ENCODE measurements around the gene ENGASE.
A peak's percentile ranks its signal among the peaks of the same experiment; 100 is the strongest.

Gene ENGASE

GRCh38 chr17:79053251-79053925 lies 21.2 kb upstream of the ENGASE start:
- Histone ChIP-seq H3K4me1 (ENCODE audit: control insufficient read depth, insufficient read depth, low read length, poor library complexity, severe bottlenecking) (no peaks in the 10 kb centered on the region), H3K36me3 (ENCODE audit: control insufficient read depth, insufficient read depth, low read length) (no peaks in the 10 kb centered on the region), H3K4me3 (ENCODE audit: insufficient read depth, low read depth, low read length, poor library complexity, severe bottlenecking) (no peak overlapping the region), H3K27ac (ENCODE audit: insufficient read depth, low read length, poor library complexity, severe bottlenecking) (no peak overlapping the region), H3K27me3 (replicated peaks; ENCODE audit: control insufficient read depth, insufficient read depth, low read length, poor library complexity, severe bottlenecking) (no peaks in the 10 kb centered on the region), H3K9me3 (ENCODE audit: control insufficient read depth, low read length) (no peaks in the 10 kb centered on the region)
- DNase-seq, result no peak

DNA sequence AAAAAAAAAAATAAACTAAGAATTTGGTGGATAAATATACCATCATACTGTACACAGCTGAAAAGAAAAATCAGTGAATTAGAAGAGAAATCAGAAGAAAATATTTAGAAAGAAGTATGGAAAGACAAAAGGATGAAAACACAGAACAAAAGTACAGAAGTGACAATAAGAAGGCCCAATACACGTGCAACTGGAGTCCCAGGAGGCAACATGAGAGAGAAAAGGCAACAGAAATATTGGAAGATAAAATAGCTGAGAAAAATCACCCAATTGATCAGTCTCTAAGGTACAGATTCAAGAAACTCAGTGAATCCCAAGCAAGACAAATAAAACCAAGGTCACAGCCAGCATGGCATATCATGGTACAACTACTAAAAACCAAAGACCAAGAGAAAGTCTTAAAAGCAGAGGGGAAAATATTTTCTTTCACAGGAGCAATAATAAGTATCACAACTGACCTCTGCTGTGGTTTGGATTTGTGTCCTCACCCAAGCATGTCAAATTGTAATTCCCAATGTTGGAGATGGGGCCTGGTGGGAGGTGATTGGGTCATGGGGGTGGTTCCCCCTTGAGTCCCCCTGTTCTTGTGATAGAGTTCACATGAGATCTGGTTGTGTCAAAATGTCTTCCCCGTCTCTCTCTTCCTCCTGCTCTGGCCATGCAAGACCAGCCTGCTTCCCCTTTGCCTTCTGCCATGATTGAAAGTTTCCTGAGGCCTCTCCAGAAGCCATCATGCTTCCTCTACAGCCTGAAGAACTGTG lies 20.2 kb upstream of the ENGASE start:
- no peaks in the 10 kb centered on the region for H3K27me3 ChIP-seq (replicated peaks; ENCODE audit: control insufficient read depth, insufficient read depth, low read length, poor library complexity, severe bottlenecking)
- H3K4me3 ChIP-seq (ENCODE audit: insufficient read depth, low read depth, low read length, poor library complexity, severe bottlenecking), result no peak overlapping the region
- no peaks in the 10 kb centered on the region for H3K9me3 ChIP-seq (ENCODE audit: control insufficient read depth, low read length)
- no peaks in the 10 kb centered on the region for H3K4me1 ChIP-seq (ENCODE audit: control insufficient read depth, insufficient read depth, low read length, poor library complexity, severe bottlenecking)
- no peak overlapping the region for H3K27ac ChIP-seq (ENCODE audit: insufficient read depth, low read length, poor library complexity, severe bottlenecking)
- no peak for DNase-seq
- no peaks in the 10 kb centered on the region for H3K36me3 ChIP-seq (ENCODE audit: control insufficient read depth, insufficient read depth, low read length)

DNA sequence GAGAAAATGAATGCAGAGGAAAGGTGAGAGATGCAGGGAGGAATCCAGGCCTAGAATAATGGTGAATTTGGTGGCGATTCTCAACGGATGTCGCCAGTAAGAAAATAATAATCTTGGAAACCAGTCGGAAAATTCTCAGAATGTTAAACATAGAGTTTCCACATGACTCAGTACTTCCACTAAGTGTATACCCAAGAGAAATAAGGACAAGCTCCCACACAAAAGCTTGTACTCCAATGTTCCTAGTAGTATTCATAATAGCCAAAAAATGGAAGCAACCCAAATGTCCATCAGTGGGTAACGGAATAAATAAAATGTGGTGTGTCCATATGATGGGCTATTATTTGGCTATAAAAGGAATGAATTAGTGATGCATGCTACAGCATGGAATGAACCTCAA lies 19.4 kb upstream of the ENGASE start:
- Histone ChIP-seq H3K9me3 (ENCODE audit: control insufficient read depth, low read length) (no peaks in the 10 kb centered on the region), H3K27me3 (replicated peaks; ENCODE audit: control insufficient read depth, insufficient read depth, low read length, poor library complexity, severe bottlenecking) (no peaks in the 10 kb centered on the region), H3K36me3 (ENCODE audit: control insufficient read depth, insufficient read depth, low read length) (no peaks in the 10 kb centered on the region), H3K4me3 (ENCODE audit: insufficient read depth, low read depth, low read length, poor library complexity, severe bottlenecking) (no peak overlapping the region), H3K27ac (ENCODE audit: insufficient read depth, low read length, poor library complexity, severe bottlenecking) (no peak overlapping the region), H3K4me1 (ENCODE audit: control insufficient read depth, insufficient read depth, low read length, poor library complexity, severe bottlenecking) (no peaks in the 10 kb centered on the region)
- no peak for DNase-seq

DNA sequence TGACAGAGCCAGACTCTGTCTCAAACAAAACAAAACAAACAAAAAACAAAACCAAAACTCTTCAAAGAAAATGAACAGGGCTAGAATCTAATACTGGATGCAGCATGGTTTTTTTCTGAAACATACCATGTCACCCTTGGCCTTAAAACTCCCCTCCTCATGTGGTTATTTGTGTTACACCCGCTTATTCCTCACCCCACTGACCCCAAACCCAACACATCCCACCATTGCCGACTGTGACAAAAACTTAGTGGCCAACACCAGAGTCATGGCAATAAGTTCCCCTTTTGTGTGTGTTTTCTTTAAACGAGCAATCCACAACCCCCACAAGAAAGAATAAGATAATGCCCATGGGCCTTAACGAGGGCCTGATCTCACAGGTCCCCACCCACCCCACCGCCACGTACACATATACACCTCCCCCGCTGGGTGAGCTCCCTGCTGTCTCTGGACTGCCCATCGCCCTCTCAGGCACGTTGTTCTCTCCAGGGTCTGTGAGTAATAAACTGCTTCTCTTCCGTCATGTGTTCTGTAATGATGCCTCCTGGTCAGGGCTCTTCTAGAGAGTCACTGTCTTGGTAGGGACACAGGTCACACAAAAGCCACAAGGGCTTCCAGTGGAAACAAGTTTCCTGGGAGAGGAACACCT lies 16.8 kb upstream of the ENGASE start:
- Histone ChIP-seq H3K27me3 (replicated peaks; ENCODE audit: control insufficient read depth, insufficient read depth, low read length, poor library complexity, severe bottlenecking) (no peaks in the 10 kb centered on the region), H3K9me3 (ENCODE audit: control insufficient read depth, low read length) (no peaks in the 10 kb centered on the region), H3K36me3 (ENCODE audit: control insufficient read depth, insufficient read depth, low read length) (no peaks in the 10 kb centered on the region), H3K4me1 (ENCODE audit: control insufficient read depth, insufficient read depth, low read length, poor library complexity, severe bottlenecking) (no peaks in the 10 kb centered on the region), H3K27ac (ENCODE audit: insufficient read depth, low read length, poor library complexity, severe bottlenecking) (no peak overlapping the region), H3K4me3 (ENCODE audit: insufficient read depth, low read depth, low read length, poor library complexity, severe bottlenecking) (no peak overlapping the region)
- DNase-seq, result no peak

DNA sequence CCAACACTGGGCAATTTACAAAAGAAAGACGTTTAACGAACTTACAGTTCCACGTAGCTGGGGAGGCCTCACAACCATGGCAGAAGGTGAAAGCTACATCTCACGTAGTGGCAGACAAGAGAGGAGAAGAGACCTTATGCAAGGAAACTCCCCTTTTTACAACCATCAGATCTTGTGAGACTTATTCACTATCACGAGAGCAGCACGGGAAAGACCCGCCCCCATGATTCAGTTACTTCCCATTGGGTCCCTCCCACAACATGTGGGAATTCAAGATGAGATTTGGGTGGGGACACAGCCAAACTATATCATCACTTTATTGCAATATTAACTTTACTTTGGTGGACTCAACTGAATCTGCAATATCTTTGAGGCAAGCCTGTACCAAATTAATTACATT lies 11.9 kb upstream of the ENGASE start:
- DNase-seq, result no peak
- H3K4me3 ChIP-seq (ENCODE audit: insufficient read depth, low read depth, low read length, poor library complexity, severe bottlenecking), result no peak overlapping the region
- H3K4me1 ChIP-seq (ENCODE audit: control insufficient read depth, insufficient read depth, low read length, poor library complexity, severe bottlenecking), result peaks cover 3% of the 10 kb centered on the region
- H3K27me3 ChIP-seq (replicated peaks; ENCODE audit: control insufficient read depth, insufficient read depth, low read length, poor library complexity, severe bottlenecking), result no peaks in the 10 kb centered on the region
- no peaks in the 10 kb centered on the region for H3K9me3 ChIP-seq (ENCODE audit: control insufficient read depth, low read length)
- H3K27ac ChIP-seq (ENCODE audit: insufficient read depth, low read length, poor library complexity, severe bottlenecking), result no peak overlapping the region
- H3K36me3 ChIP-seq (ENCODE audit: control insufficient read depth, insufficient read depth, low read length), result no peaks in the 10 kb centered on the region

DNA sequence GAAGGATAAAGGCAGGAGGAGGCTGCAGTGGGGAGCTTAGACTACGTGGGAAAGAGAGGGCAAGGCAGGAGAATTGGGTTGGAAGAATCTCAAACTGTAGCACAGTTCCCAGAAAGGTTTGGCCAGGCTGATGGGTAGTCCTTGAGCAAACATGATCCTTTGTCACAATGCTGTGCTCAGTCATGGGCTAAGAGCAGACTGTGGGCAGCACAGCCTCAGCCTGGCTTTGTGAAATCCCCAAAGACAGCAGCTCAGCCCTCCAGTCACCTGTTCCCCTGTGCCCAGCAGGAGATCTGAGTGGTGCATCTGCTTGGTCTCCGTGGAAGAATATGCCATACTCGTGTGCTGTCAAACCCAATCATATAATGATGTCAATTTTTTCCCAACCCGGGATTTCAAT lies 10.6 kb upstream of the ENGASE start:
- Histone ChIP-seq H3K4me3 (ENCODE audit: insufficient read depth, low read depth, low read length, poor library complexity, severe bottlenecking) (no peak overlapping the region), H3K27me3 (replicated peaks; ENCODE audit: control insufficient read depth, insufficient read depth, low read length, poor library complexity, severe bottlenecking) (no peaks in the 10 kb centered on the region), H3K9me3 (ENCODE audit: control insufficient read depth, low read length) (no peaks in the 10 kb centered on the region), H3K27ac (ENCODE audit: insufficient read depth, low read length, poor library complexity, severe bottlenecking) (no peak overlapping the region), H3K36me3 (ENCODE audit: control insufficient read depth, insufficient read depth, low read length) (no peaks in the 10 kb centered on the region), H3K4me1 (ENCODE audit: control insufficient read depth, insufficient read depth, low read length, poor library complexity, severe bottlenecking) (peaks cover 3% of the 10 kb centered on the region)
- no peak for DNase-seq

- Histone ChIP-seq H3K27me3 (replicated peaks; ENCODE audit: control insufficient read depth, insufficient read depth, low read length, poor library complexity, severe bottlenecking) (no peaks in the 10 kb centered on the region), H3K36me3 (ENCODE audit: control insufficient read depth, insufficient read depth, low read length) (no peaks in the 10 kb centered on the region), H3K4me1 (ENCODE audit: control insufficient read depth, insufficient read depth, low read length, poor library complexity, severe bottlenecking) (peaks cover 3% of the 10 kb centered on the region), H3K9me3 (ENCODE audit: control insufficient read depth, low read length) (no peaks in the 10 kb centered on the region), H3K27ac (ENCODE audit: insufficient read depth, low read length, poor library complexity, severe bottlenecking) (no peak overlapping the region), H3K4me3 (ENCODE audit: insufficient read depth, low read depth, low read length, poor library complexity, severe bottlenecking) (no peak overlapping the region)
- DNase-seq, result peak in 2 of 3 donors; percentile 24 to 51
Measured at GRCh38 chr17:79065105-79065670, 9.4 kb upstream of the ENGASE start.

GRCh38 chr17:79066963-79067362 lies 7.7 kb upstream of the ENGASE start:
- Histone ChIP-seq H3K4me3 (ENCODE audit: insufficient read depth, low read depth, low read length, poor library complexity, severe bottlenecking) (no peak overlapping the region), H3K9me3 (ENCODE audit: control insufficient read depth, low read length) (no peaks in the 10 kb centered on the region), H3K27me3 (replicated peaks; ENCODE audit: control insufficient read depth, insufficient read depth, low read length, poor library complexity, severe bottlenecking) (no peaks in the 10 kb centered on the region), H3K27ac (ENCODE audit: insufficient read depth, low read length, poor library complexity, severe bottlenecking) (no peak overlapping the region), H3K4me1 (ENCODE audit: control insufficient read depth, insufficient read depth, low read length, poor library complexity, severe bottlenecking) (peaks cover 3% of the 10 kb centered on the region), H3K36me3 (ENCODE audit: control insufficient read depth, insufficient read depth, low read length) (no peaks in the 10 kb centered on the region)
- DNase-seq, result no peak

GRCh38 chr17:79070266-79070880 lies 4.3 kb upstream of the ENGASE start:
- Histone ChIP-seq H3K36me3 (ENCODE audit: control insufficient read depth, insufficient read depth, low read length) (no peaks in the 10 kb centered on the region), H3K9me3 (ENCODE audit: control insufficient read depth, low read length) (no peaks in the 10 kb centered on the region), H3K27me3 (replicated peaks; ENCODE audit: control insufficient read depth, insufficient read depth, low read length, poor library complexity, severe bottlenecking) (no peaks in the 10 kb centered on the region), H3K4me3 (ENCODE audit: insufficient read depth, low read depth, low read length, poor library complexity, severe bottlenecking) (no peak overlapping the region), H3K27ac (ENCODE audit: insufficient read depth, low read length, poor library complexity, severe bottlenecking) (no peak overlapping the region), H3K4me1 (ENCODE audit: control insufficient read depth, insufficient read depth, low read length, poor library complexity, severe bottlenecking) (peaks cover 2% of the 10 kb centered on the region)
- DNase-seq, result no peak
